Measurements from ENCODE around the gene S100A8.

Gene S100A8

GRCh38 chr1:153340356-153340755 is 50.5 kb downstream of the S100A8 start:
- TF ChIP-seq, protein P1, sequence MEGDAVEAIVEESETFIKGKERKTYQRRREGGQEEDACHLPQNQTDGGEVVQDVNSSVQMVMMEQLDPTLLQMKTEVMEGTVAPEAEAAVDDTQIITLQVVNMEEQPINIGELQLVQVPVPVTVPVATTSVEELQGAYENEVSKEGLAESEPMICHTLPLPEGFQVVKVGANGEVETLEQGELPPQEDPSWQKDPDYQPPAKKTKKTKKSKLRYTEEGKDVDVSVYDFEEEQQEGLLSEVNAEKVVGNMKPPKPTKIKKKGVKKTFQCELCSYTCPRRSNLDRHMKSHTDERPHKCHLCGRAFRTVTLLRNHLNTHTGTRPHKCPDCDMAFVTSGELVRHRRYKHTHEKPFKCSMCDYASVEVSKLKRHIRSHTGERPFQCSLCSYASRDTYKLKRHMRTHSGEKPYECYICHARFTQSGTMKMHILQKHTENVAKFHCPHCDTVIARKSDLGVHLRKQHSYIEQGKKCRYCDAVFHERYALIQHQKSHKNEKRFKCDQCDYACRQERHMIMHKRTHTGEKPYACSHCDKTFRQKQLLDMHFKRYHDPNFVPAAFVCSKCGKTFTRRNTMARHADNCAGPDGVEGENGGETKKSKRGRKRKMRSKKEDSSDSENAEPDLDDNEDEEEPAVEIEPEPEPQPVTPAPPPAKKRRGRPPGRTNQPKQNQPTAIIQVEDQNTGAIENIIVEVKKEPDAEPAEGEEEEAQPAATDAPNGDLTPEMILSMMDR (IDR thresholded peaks at IDR 0.05; ENCODE audit: borderline replicate concordance, insufficient read depth, low read depth, low read length) = no peak
- no peak overlapping the region for H3K4me3 ChIP-seq (ENCODE audit: low read depth, low read length)

Measured in GM12875 (cell line).